ENCODE results near the gene SLC35G4.

SLC35G4 gene

GRCh38 chr18:11579916-11580315 lies 29.5 kb upstream of the SLC35G4 start:
- intact Hi-C loops (cut with DNase I; ENCODE audit: low total_unique reads), result no loop called here
- H3K4me3 ChIP-seq, result no peak overlapping the region
- no peak for DNase-seq

GRCh38 chr18:11581286-11581685 lies 28.1 kb upstream of the SLC35G4 start:
- no peak for TF ChIP-seq CTCF (IDR thresholded peaks at IDR 0.05)
- DNase-seq, result no peak
- no peaks in the 10 kb centered on the region for H3K9me3 ChIP-seq
- H3K36me3 ChIP-seq, result no peaks in the 10 kb centered on the region
- H3K27ac ChIP-seq, result no peak overlapping the region
- H3K27me3 ChIP-seq, result no peaks in the 10 kb centered on the region
- no peak overlapping the region for H3K4me3 ChIP-seq
- intact Hi-C loops (cut with DNase I; ENCODE audit: low total_unique reads), result no loop called here
- no peaks in the 10 kb centered on the region for H3K4me1 ChIP-seq

More at GRCh38 chr18:11579916-11580315, 29.5 kb upstream of the SLC35G4 start:
- Histone ChIP-seq H3K9me3 (no peaks in the 10 kb centered on the region), H3K4me1 (no peaks in the 10 kb centered on the region), H3K27me3 (no peaks in the 10 kb centered on the region), H3K36me3 (no peaks in the 10 kb centered on the region), H3K27ac (no peak overlapping the region)
- TF ChIP-seq CTCF (IDR thresholded peaks at IDR 0.05), result no peak

- intact Hi-C loops (cut with DNase I; ENCODE audit: low total_unique reads), result no loop called here
- H3K27ac ChIP-seq, result no peak overlapping the region
- H3K27me3 ChIP-seq, result peaks cover 0 to 3% of the 10 kb centered on the region in 2 donors
- H3K4me1 ChIP-seq, result no peaks in the 10 kb centered on the region
- no peaks in the 10 kb centered on the region for H3K36me3 ChIP-seq
- no peak for DNase-seq
- no peak for TF ChIP-seq CTCF (IDR thresholded peaks at IDR 0.05)
- no peak overlapping the region for H3K4me3 ChIP-seq
- H3K9me3 ChIP-seq, result no peaks in the 10 kb centered on the region
Observed at GRCh38 chr18:11585596-11585995, 23.8 kb upstream of the SLC35G4 start.

DNA sequence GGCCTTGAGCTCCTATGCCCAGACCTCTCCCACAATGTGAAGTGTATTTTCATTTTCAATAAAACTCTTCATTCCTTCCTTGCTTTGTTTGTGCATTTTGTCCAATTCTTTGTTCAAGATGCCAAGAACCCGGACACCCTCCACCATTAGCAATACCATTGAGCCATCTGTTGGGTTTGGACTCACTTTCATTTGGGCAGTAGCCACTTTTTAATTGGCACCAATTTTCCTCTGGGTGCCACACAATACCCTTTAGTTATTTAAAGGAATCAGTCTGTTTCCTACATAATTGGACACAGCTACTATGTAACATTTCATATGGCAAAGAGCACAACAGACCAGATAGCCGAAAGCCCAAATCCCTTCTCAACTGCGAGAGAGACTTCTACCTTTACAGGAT lies 22.5 kb upstream of the SLC35G4 start:
- intact Hi-C loops (cut with DNase I; ENCODE audit: low total_unique reads), result no loop called here
- no peak for TF ChIP-seq CTCF (IDR thresholded peaks at IDR 0.05)
- Histone ChIP-seq H3K4me1 (no peaks in the 10 kb centered on the region), H3K9me3 (no peaks in the 10 kb centered on the region), H3K27ac (no peak overlapping the region), H3K36me3 (no peaks in the 10 kb centered on the region), H3K27me3 (peaks cover 0 to 3% of the 10 kb centered on the region in 2 donors), H3K4me3 (no peak overlapping the region)
- DNase-seq, result no peak

DNA sequence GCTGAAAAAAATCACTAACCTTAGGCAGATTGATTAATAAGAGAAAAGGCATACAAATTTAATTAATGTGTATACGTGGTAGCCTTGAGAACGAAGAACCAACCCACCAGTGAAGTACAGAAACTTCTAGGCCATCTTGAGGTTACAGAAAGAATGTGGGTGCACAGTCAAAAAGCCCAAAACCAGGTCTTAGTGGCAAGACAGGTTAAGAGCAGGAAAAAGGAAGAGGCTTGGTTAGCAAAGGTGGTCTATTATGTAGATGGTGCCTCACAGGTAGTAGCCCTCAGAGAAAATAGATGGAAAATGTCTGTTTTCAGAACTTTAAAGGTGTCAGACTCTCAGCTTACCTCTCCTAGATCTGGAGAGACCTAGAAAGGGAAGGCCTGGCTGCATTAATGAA lies 22.0 kb upstream of the SLC35G4 start:
- TF ChIP-seq CTCF (IDR thresholded peaks at IDR 0.05), result no peak
- no peaks in the 10 kb centered on the region for H3K36me3 ChIP-seq
- DNase-seq, result no peak
- H3K9me3 ChIP-seq, result peaks cover 0 to 5% (median 0%) of the 10 kb centered on the region in 3 donors
- no peak overlapping the region for H3K4me3 ChIP-seq
- no peak overlapping the region for H3K27ac ChIP-seq
- peaks cover 0 to 3% of the 10 kb centered on the region in 2 donors for H3K27me3 ChIP-seq
- intact Hi-C loops (cut with DNase I; ENCODE audit: low total_unique reads), result no loop called here
- H3K4me1 ChIP-seq, result no peaks in the 10 kb centered on the region

- intact Hi-C loops (cut with DNase I; ENCODE audit: low total_unique reads), result no loop called here
- H3K4me1 ChIP-seq, result no peaks in the 10 kb centered on the region
- no peak for DNase-seq
Observed at GRCh38 chr18:11587846-11588245, 21.6 kb upstream of the SLC35G4 start.

More at GRCh38 chr18:11587846-11588245, 21.6 kb upstream of the SLC35G4 start:
- H3K36me3 ChIP-seq, result no peaks in the 10 kb centered on the region
- H3K27me3 ChIP-seq, result peaks cover 0 to 3% of the 10 kb centered on the region in 2 donors
- H3K4me3 ChIP-seq, result no peak overlapping the region
- H3K27ac ChIP-seq, result no peak overlapping the region
- TF ChIP-seq CTCF (IDR thresholded peaks at IDR 0.05), result no peak
- H3K9me3 ChIP-seq, result peaks cover 0 to 7% (median 0%) of the 10 kb centered on the region in 3 donors

Data from tibial artery (tissue), 4 donors.